GM12878 (cell line): ENCODE data around the gene HOXC9. TPM values are rescaled to one million over a fixed set of nuclear protein-coding genes. Genes with fewer than 3 reads are reported as not detected.
A peak's percentile ranks its signal among the peaks of the same experiment; 100 is the strongest.

Experiments used
- ATAC-seq: fragments of 200-7000 bp; cut with Tn5 transposase; 3 replicates; pipeline ENCODE4 v1.9.1; 2020; ENCODE audit warnings: mild to moderate bottlenecking, moderate library complexity
- BruUV-seq: library from RNA; stranded (reverse); fragments of 400-500 nt; replicated peaks from 2 replicates; lab custom pipeline; 2021; lab: Mats Ljungman, UMichigan
- CTCF ChIA-PET: fragments of 300-600 bp; sonication (Branson Sonifier 250); formaldehyde crosslinking; extraction: SDS; loops from one replicate; lab custom pipeline; 2021; ENCODE audit warnings: inconsistent platforms; lab: Yijun Ruan, JAX
- POLR2A ChIA-PET: fragments of 350-600 bp; formaldehyde crosslinking; extraction: SDS; loops from one replicate; lab custom pipeline; 2021; ENCODE audit warnings: inconsistent platforms; lab: Charles Lee
- RAD21 ChIA-PET: fragments of 300-600 bp; sonication (Branson Sonifier 250); formaldehyde crosslinking; loops from one replicate; lab custom pipeline; 2023; ENCODE audit warnings: antibody characterized with exemption; ENCODE audit not compliant: unreplicated experiment; lab: Charles Lee
- SMC1A ChIA-PET: fragments of 300-600 bp; sonication (Branson Sonifier 250); formaldehyde crosslinking; loops from one replicate; lab custom pipeline; 2023; ENCODE audit not compliant: unreplicated experiment, uncharacterized antibody; lab: Charles Lee
- DNase-seq: peaks from one replicate; pipeline ENCODE4 v3.0.0-alpha.2; 2011; ENCODE audit warnings: low read depth, low spot score
- FAIRE-seq: peaks from 3 replicates; lab custom pipeline; 2011; peaks lifted over from hg19 to GRCh38; lab: Jason Lieb, UNC
- H2AFZ ChIP-seq: 2 replicates; pipeline ENCODE4 v1.6.0; 2011; ENCODE audit warnings: low read depth, low read length, control low read depth; ENCODE audit not compliant: control insufficient read depth
- H3K27ac ChIP-seq: 2 replicates; pipeline ENCODE4 v1.5.1; 2011; ENCODE audit warnings: control low read depth; ENCODE audit not compliant: control insufficient read depth, insufficient read depth
- H3K27me3 ChIP-seq, 2 experiments: replicated peaks in 1 of 2; 2 replicates each; pipeline versions ENCODE4 v1.6.0 to v1.6.1; 2011; ENCODE audit warnings: low read length in 1 of 2; ENCODE audit not compliant: control insufficient read depth in 2 of 2, insufficient read depth in 2 of 2
- H3K36me3 ChIP-seq, 2 experiments: 2 replicates each; pipeline ENCODE4 v1.5.1; 2011; ENCODE audit warnings: low read length in 1 of 2; ENCODE audit not compliant: control insufficient read depth in 2 of 2, insufficient read depth in 2 of 2
- H3K4me1 ChIP-seq: 2 replicates; pipeline ENCODE4 v1.6.1; 2011; ENCODE audit warnings: mild to moderate bottlenecking, low read length, moderate library complexity, mixed read lengths; ENCODE audit not compliant: control insufficient read depth, insufficient read depth
- H3K4me2 ChIP-seq: 2 replicates; pipeline ENCODE4 v1.6.0; 2011; ENCODE audit warnings: control low read depth; ENCODE audit not compliant: control insufficient read depth, insufficient read depth
- H3K4me3 ChIP-seq: fragments of 200-600 bp; sonication (generic); 2 replicates; pipeline ENCODE4 v1.5.1; 2016
- H3K79me2 ChIP-seq: 2 replicates; pipeline ENCODE4 v1.6.0; 2011; ENCODE audit warnings: low read length; ENCODE audit not compliant: control insufficient read depth, insufficient read depth
- H3K9ac ChIP-seq: 2 replicates; pipeline ENCODE4 v1.8.0; 2011; ENCODE audit warnings: low read length, control low read depth, mixed read lengths; ENCODE audit not compliant: control insufficient read depth, insufficient read depth
- H3K9me3 ChIP-seq: replicated peaks from 3 replicates; pipeline ENCODE4 v1.5.1; 2011; ENCODE audit warnings: mild to moderate bottlenecking, low read length; ENCODE audit not compliant: control insufficient read depth, insufficient read depth
- H4K20me1 ChIP-seq: 2 replicates; pipeline ENCODE4 v1.6.0; 2011; ENCODE audit not compliant: control insufficient read depth, insufficient read depth
- BCL11A ChIP-seq: IDR thresholded peaks from 2 replicates; pipeline ENCODE4 v1.6.1; 2011; ENCODE audit warnings: low read depth, low read length
- CBFB ChIP-seq: IDR thresholded peaks from 2 replicates; pipeline ENCODE4 v1.6.1; 2016; ENCODE audit warnings: antibody characterized with exemption, low read depth
- CBX5 ChIP-seq: sonication (generic); IDR thresholded peaks from 2 replicates; pipeline ENCODE4 v1.6.1; 2016; ENCODE audit warnings: low read depth, moderate library complexity, mild to moderate bottlenecking, inconsistent platforms
- CEBPB ChIP-seq, 2 experiments: fragments of 150-350 bp in 1 of 2; IDR thresholded peaks; 2 replicates each; pipeline ENCODE4 v1.6.1; 2012 to 2014; ENCODE audit warnings: low read depth in 2 of 2, low read length in 2 of 2, borderline replicate concordance in 1 of 2, inconsistent platforms in 1 of 2
- DPF2 ChIP-seq: fragments of 450-650 bp; IDR thresholded peaks from 2 replicates; pipeline ENCODE4 v1.6.1; 2017; ENCODE audit warnings: mild to moderate bottlenecking
- EED ChIP-seq: sonication (generic); IDR thresholded peaks from 2 replicates; pipeline ENCODE4 v1.6.1; 2016; ENCODE audit warnings: antibody characterized with exemption, low read depth
- KLF5 ChIP-seq: fragments of 450-650 bp; IDR thresholded peaks from 2 replicates; pipeline ENCODE4 v1.6.1; 2014; ENCODE audit warnings: mild to moderate bottlenecking; ENCODE audit not compliant: partially characterized antibody
- NR2C2 ChIP-seq: IDR thresholded peaks from 2 replicates; pipeline ENCODE4 v1.6.1; 2011; ENCODE audit warnings: borderline replicate concordance, low read depth; ENCODE audit not compliant: control insufficient read depth, insufficient read length
- POLR2AphosphoS5 ChIP-seq: IDR thresholded peaks from 2 replicates; pipeline ENCODE4 v1.6.1; 2011; ENCODE audit warnings: mild to moderate bottlenecking, low read length, inconsistent platforms
- RFX5 ChIP-seq: IDR thresholded peaks from 2 replicates; pipeline ENCODE4 v1.6.1; 2011; ENCODE audit warnings: low read depth, low read length, improper control_type of control experiment
- SIX5 ChIP-seq: IDR thresholded peaks from 2 replicates; pipeline ENCODE4 v1.6.1; 2011; ENCODE audit warnings: mild to moderate bottlenecking, low read depth, low read length, moderate library complexity; ENCODE audit not compliant: severe bottlenecking
- SREBF2 ChIP-seq: IDR thresholded peaks from 2 replicates; pipeline ENCODE4 v1.6.1; 2012; ENCODE audit warnings: mild to moderate bottlenecking, low read length
- STAT1 ChIP-seq: fragments of 450-650 bp; conservative IDR thresholded peaks from 2 replicates; pipeline ENCODE4 v1.6.1; 2014; ENCODE audit warnings: antibody characterized with exemption, mild to moderate bottlenecking
- YY1 ChIP-seq: IDR thresholded peaks from 2 replicates; pipeline ENCODE4 v1.6.1; 2011; ENCODE audit warnings: low read depth, mild to moderate bottlenecking, low read length
- ZNF384 ChIP-seq: IDR thresholded peaks from 2 replicates; pipeline ENCODE4 v1.6.1; 2012; ENCODE audit warnings: low read depth, mild to moderate bottlenecking, low read length, improper control_type of control experiment, borderline replicate concordance
- ZSCAN29 ChIP-seq: fragments of 450-650 bp; IDR thresholded peaks from 2 replicates; pipeline ENCODE4 v1.6.1; 2017; ENCODE audit warnings: mild to moderate bottlenecking, moderate library complexity
- WGBS: methylation state at CpG from one replicate; pipeline ENCODE4 v1.1.6; 2016; ENCODE audit warnings: low lambda C conversion rate; ENCODE audit not compliant: insufficient replicate concordance, insufficient coverage; ENCODE audit errors: missing lambda C conversion rate; 5-methylcytosine and 5-hydroxymethylcytosine counted together
- in situ Hi-C: fragments of 300-500 bp; cut with MboI; formaldehyde crosslinking; loops from 9 replicates; pipeline ENCODE4 v1.14.3; 2018; ENCODE audit warnings: mixed read lengths
- intact Hi-C: fragments of 100-400 bp; cut with micrococcal nuclease; formaldehyde crosslinking; loops from one replicate; pipeline ENCODE4 v1.14.2; 2022; ENCODE audit not compliant: unreplicated experiment
- polyA plus RNA-seq, 11 experiments: library from polyadenylated mRNA; depleted of rRNA in 4 of 11; unstranded in 6 of 11; stranded (reverse) in 5 of 11; fragments of >200 nt; fragmentation: Nextera tagmentation in 4 of 11; fragmentation: Illumina TruSeq in 1 of 11; extraction: Ambion mirVana in 4 of 11; extraction: Trizol in 1 of 11; gene quantifications; 1 replicate in 1 of 11; 2 replicates in 10 of 11; pipeline versions ENCODE4 v1.2.1 to v1.2.3, GENCODE V29; 2011 to 2016; ENCODE audit warnings: inconsistent platforms in 2 of 11, missing spikeins in 2 of 11, low read depth in 1 of 11
- total RNA-seq, 4 experiments: library from RNA; depleted of rRNA in 3 of 4; stranded (reverse); fragments of >200 nt in 3 of 4; fragmentation: Illumina TruSeq in 1 of 4; extraction: Trizol in 1 of 4; gene quantifications; 2 replicates each; pipeline versions ENCODE4 v1.2.1 to v1.2.3, GENCODE V29; 2013 to 2021
- TF ChIP-seq, protein P1 (sequence below): fragments of 450-650 bp; IDR thresholded peaks from 2 replicates; pipeline ENCODE4 v1.6.1; 2017; ENCODE audit warnings: mild to moderate bottlenecking
- TF ChIP-seq, protein P2 (sequence below): fragments of 450-650 bp; formaldehyde crosslinking; IDR thresholded peaks from 2 replicates; pipeline ENCODE4 v1.4.0; 2020; ENCODE audit warnings: mild to moderate bottlenecking, moderate library complexity

Gene HOXC9
- total and polyA plus RNA-seq, 10 of the 15 experiments (the other 5 are each of a cell fraction or from before 2014, with no cell fraction given) = not detected

DNA sequence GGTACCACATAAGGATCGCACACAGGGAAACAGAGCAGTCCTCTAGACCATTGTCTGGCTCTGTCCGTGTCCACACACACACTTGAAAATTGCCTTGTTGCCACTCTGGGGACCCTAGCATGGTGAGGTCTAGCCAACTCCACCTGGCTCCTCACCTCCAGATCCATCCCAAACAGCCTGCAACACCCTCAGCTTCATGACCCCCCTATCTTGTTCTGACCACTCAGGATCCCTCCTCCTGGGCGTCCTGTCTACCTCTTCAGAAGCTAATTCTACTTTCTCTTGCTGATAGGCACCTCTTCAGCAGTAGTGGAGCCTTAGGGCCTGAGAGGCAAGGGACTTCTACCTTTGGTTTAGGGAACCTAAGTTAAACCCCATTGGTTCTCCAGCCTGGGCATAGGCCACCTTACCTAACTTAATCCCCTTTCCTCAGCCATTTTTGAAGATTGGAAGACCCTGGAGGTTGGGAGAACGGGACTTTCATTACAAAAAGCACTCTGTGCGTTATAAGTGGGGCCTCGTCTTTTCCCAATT lies 32.2 kb downstream of the HOXC9 start (continued):
- TF ChIP-seq POLR2AphosphoS5 (no peak), BCL11A (no peak), CBX5 (no peak), RFX5 (no peak)
- TF ChIP-seq, protein P1, sequence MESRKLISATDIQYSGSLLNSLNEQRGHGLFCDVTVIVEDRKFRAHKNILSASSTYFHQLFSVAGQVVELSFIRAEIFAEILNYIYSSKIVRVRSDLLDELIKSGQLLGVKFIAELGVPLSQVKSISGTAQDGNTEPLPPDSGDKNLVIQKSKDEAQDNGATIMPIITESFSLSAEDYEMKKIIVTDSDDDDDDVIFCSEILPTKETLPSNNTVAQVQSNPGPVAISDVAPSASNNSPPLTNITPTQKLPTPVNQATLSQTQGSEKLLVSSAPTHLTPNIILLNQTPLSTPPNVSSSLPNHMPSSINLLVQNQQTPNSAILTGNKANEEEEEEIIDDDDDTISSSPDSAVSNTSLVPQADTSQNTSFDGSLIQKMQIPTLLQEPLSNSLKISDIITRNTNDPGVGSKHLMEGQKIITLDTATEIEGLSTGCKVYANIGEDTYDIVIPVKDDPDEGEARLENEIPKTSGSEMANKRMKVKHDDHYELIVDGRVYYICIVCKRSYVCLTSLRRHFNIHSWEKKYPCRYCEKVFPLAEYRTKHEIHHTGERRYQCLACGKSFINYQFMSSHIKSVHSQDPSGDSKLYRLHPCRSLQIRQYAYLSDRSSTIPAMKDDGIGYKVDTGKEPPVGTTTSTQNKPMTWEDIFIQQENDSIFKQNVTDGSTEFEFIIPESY = no peak

DNA sequence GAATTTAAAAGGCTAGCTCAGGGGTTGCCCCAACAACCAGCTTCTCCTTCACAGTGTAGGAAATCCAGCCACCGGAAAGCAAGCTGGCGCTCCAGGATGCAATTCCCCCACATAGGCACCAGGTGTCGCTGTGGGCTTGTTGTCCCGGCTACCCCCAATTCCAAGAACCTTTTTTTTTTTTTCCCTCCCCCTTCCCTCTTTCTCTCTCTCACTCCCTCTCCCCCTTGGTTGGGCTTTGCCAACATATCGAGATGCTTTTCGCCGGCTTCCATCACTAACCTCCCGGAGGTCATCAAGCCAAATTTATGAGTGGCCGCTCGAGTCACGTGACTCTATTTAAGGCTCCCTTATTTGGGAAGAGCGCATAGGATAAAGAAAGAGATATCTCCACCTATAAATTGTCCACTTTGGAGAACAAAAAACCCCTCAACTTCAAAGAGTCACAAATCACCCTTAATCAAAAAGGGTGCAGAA lies 32.7 kb downstream of the HOXC9 start, which contains the start of gene HOXC5:
Gene HOXC5 (plus strand): TSS at position 424 of the 474 bp plus-strand sequence. CDS start 73 bp downstream, outside the sequence.
- peaks cover 3 to 30% of the 10 kb centered on the region in 2 experiments for H3K27me3 ChIP-seq
- peak within 1 kb of the TSS; percentile 61 for H3K4me3 ChIP-seq
- H3K9ac ChIP-seq = no peak within 1 kb of the TSS
- no peak for DNase-seq
- peak within 1 kb of the TSS; percentile 42 for H2AFZ ChIP-seq
- in situ Hi-C loops (no loop called here), intact Hi-C loops (loop anchor here (1.0 to 2.0 kb wide), 4 partner anchors 26 to 168 kb away; no protein-coding TSS in a partner anchor)
- no peaks in the 10 kb centered on the region for H4K20me1 ChIP-seq
- ATAC-seq = peak; percentile 43
- H3K79me2 ChIP-seq = no peaks in the 10 kb centered on the region
- H3K9me3 ChIP-seq = no peaks in the 10 kb centered on the region
- 4% methylated on average over 12 of the region's 12 CpGs for WGBS
- RAD21 ChIA-PET = interaction anchor here (0.7 to 12.6 kb wide), 34 partner anchors 8 to 248 kb away, joined by 3 to 222 read pairs (median 7); partner anchors contain the start of genes CBX5, HNRNPA1, HOXC10 and HOXC4
- peak within 1 kb of the TSS; percentile 88 for H3K4me2 ChIP-seq
- SMC1A ChIA-PET = interaction anchor here (0.6 to 5.5 kb wide), 46 partner anchors 9 to 408 kb away, joined by 3 to 126 read pairs (median 6); partner anchors contain the start of genes HOXC10, HOXC4, HOXC8 and SMUG1
- no peak within 1 kb of the TSS for H3K27ac ChIP-seq
- peaks cover 9% of the 10 kb centered on the region; the same call in 1 of the 2 replicates for H3K4me1 ChIP-seq
- BruUV-seq = no TSS peak
- CTCF ChIA-PET = interaction anchor here (0.6 to 13.4 kb wide), 50 partner anchors 8 to 465 kb away, joined by 3 to 343 read pairs (median 4); partner anchors contain the start of genes HNRNPA1, HOXC10, HOXC4 and HOXC8
- POLR2A ChIA-PET = interaction anchor here (0.6 to 2.1 kb wide), 11 partner anchors 9 to 416 kb away, joined by 3 to 12 read pairs (median 4); no protein-coding TSS in a partner anchor
- FAIRE-seq = peak; percentile 96
- no peaks in the 10 kb centered on the region for H3K36me3 ChIP-seq
- TF ChIP-seq CEBPB (IDR thresholded peaks at IDR 0.05; ENCODE audit: borderline replicate concordance in 1 of 2, low read depth in 2 of 2, low read length in 2 of 2) (no peak), CBFB (no peak), ZSCAN29 (no peak), DPF2 (no peak), EED (no peak), SREBF2 (no peak), NR2C2 (no peak), STAT1 (0 out of 2 replicates have a peak, but pooled peaks have one; percentile 20), CBX5 (no peak), SIX5 (no peak), YY1 (peak; percentile 77), KLF5 (no peak), ZNF384 (peak; percentile 93)
- TF ChIP-seq, protein P2, sequence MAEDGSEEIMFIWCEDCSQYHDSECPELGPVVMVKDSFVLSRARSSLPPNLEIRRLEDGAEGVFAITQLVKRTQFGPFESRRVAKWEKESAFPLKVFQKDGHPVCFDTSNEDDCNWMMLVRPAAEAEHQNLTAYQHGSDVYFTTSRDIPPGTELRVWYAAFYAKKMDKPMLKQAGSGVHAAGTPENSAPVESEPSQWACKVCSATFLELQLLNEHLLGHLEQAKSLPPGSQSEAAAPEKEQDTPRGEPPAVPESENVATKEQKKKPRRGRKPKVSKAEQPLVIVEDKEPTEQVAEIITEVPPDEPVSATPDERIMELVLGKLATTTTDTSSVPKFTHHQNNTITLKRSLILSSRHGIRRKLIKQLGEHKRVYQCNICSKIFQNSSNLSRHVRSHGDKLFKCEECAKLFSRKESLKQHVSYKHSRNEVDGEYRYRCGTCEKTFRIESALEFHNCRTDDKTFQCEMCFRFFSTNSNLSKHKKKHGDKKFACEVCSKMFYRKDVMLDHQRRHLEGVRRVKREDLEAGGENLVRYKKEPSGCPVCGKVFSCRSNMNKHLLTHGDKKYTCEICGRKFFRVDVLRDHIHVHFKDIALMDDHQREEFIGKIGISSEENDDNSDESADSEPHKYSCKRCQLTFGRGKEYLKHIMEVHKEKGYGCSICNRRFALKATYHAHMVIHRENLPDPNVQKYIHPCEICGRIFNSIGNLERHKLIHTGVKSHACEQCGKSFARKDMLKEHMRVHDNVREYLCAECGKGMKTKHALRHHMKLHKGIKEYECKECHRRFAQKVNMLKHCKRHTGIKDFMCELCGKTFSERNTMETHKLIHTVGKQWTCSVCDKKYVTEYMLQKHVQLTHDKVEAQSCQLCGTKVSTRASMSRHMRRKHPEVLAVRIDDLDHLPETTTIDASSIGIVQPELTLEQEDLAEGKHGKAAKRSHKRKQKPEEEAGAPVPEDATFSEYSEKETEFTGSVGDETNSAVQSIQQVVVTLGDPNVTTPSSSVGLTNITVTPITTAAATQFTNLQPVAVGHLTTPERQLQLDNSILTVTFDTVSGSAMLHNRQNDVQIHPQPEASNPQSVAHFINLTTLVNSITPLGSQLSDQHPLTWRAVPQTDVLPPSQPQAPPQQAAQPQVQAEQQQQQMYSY = no peak
